ENCODE measurements around the gene IL18RAP.

IL18RAP gene

DNA sequence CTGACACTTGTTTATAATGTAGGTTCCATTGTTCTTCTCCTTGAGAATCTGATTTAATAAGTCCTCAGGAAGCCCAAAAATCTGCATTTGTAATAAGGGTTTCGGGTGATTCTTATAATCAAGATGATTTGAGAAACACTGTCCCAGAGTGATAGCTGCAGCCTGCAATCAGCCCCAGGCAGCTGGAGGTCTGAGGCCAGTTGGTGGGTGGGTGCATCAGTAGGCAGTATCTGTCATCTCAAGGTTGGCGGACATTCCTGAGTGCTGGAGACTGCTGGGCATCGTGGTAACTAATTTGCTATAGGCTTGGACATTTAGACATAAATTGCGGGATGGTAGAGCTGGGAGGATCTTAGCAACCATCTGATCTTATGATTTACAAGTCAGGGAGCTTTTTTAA lies 2.7 kb upstream of the IL18RAP start:
- no peak for TF ChIP-seq TCF12 (IDR thresholded peaks at IDR 0.05; ENCODE audit: low read depth)
- no peak for TF ChIP-seq EGR1 (IDR thresholded peaks at IDR 0.05)
- TF ChIP-seq USF1 (IDR thresholded peaks at IDR 0.05), result no peak
- no peak for TF ChIP-seq TEAD4 (IDR thresholded peaks at IDR 0.05)
- TF ChIP-seq FOXM1 (IDR thresholded peaks at IDR 0.05; ENCODE audit: borderline replicate concordance, low read depth), result no peak
- TF ChIP-seq CREB1 (IDR thresholded peaks at IDR 0.05; ENCODE audit: low read depth), result no peak
- TF ChIP-seq RAD21 (IDR thresholded peaks at IDR 0.05; ENCODE audit: low read depth), result no peak
- no peak for TF ChIP-seq EP300 (IDR thresholded peaks at IDR 0.05; ENCODE audit: borderline replicate concordance)
- no peak for TF ChIP-seq MAX (IDR thresholded peaks at IDR 0.05)
- no peak for TF ChIP-seq CEBPB (IDR thresholded peaks at IDR 0.05)
- TF ChIP-seq YY1 (IDR thresholded peaks at IDR 0.05; ENCODE audit: low read depth), result no peak
- TF ChIP-seq NFIC (IDR thresholded peaks at IDR 0.05), result no peak
- TF ChIP-seq, protein P1, sequence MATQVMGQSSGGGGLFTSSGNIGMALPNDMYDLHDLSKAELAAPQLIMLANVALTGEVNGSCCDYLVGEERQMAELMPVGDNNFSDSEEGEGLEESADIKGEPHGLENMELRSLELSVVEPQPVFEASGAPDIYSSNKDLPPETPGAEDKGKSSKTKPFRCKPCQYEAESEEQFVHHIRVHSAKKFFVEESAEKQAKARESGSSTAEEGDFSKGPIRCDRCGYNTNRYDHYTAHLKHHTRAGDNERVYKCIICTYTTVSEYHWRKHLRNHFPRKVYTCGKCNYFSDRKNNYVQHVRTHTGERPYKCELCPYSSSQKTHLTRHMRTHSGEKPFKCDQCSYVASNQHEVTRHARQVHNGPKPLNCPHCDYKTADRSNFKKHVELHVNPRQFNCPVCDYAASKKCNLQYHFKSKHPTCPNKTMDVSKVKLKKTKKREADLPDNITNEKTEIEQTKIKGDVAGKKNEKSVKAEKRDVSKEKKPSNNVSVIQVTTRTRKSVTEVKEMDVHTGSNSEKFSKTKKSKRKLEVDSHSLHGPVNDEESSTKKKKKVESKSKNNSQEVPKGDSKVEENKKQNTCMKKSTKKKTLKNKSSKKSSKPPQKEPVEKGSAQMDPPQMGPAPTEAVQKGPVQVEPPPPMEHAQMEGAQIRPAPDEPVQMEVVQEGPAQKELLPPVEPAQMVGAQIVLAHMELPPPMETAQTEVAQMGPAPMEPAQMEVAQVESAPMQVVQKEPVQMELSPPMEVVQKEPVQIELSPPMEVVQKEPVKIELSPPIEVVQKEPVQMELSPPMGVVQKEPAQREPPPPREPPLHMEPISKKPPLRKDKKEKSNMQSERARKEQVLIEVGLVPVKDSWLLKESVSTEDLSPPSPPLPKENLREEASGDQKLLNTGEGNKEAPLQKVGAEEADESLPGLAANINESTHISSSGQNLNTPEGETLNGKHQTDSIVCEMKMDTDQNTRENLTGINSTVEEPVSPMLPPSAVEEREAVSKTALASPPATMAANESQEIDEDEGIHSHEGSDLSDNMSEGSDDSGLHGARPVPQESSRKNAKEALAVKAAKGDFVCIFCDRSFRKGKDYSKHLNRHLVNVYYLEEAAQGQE (IDR thresholded peaks at IDR 0.05; ENCODE audit: low read depth), result no peak
- TF ChIP-seq TAF1 (IDR thresholded peaks at IDR 0.05; ENCODE audit: low read depth), result no peak

- TF ChIP-seq CEBPB (IDR thresholded peaks at IDR 0.05) (no peak), YY1 (IDR thresholded peaks at IDR 0.05; ENCODE audit: low read depth) (no peak), CREB1 (IDR thresholded peaks at IDR 0.05; ENCODE audit: low read depth) (no peak), TEAD4 (IDR thresholded peaks at IDR 0.05) (no peak), USF1 (IDR thresholded peaks at IDR 0.05) (no peak), FOXM1 (IDR thresholded peaks at IDR 0.05; ENCODE audit: borderline replicate concordance, low read depth) (no peak), NFIC (IDR thresholded peaks at IDR 0.05) (no peak), EP300 (IDR thresholded peaks at IDR 0.05; ENCODE audit: borderline replicate concordance) (no peak)
- TF ChIP-seq, protein P1 (IDR thresholded peaks at IDR 0.05; ENCODE audit: low read depth), result no peak
Measured at GRCh38 chr2:102421890-102422759, 835 bp upstream of the IL18RAP start.

DNA sequence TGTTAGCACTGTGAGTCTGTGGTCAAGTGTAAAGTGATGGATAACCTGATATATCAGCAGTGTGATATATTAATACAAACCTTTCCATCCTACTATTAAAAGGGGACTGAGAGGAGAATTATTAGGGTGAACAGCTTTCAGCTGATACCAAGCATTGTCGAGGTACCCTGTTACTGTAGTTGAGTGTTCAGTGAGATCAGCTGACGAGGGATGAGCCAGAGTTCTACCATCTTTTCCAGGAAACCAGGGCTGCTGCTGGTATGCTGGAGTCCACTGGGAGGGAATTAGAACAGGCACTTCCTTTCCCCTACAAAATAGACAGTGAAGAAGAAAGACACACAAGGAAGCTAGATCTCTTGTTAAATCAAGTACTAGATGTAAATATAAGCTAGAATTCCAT lies 408 bp downstream of the IL18RAP start:
- TF ChIP-seq USF1 (IDR thresholded peaks at IDR 0.05), result no peak
- TF ChIP-seq, protein P1 (IDR thresholded peaks at IDR 0.05; ENCODE audit: low read depth), result no peak
- TF ChIP-seq CEBPB (IDR thresholded peaks at IDR 0.05), result no peak
- TF ChIP-seq EGR1 (IDR thresholded peaks at IDR 0.05), result no peak

DNA sequence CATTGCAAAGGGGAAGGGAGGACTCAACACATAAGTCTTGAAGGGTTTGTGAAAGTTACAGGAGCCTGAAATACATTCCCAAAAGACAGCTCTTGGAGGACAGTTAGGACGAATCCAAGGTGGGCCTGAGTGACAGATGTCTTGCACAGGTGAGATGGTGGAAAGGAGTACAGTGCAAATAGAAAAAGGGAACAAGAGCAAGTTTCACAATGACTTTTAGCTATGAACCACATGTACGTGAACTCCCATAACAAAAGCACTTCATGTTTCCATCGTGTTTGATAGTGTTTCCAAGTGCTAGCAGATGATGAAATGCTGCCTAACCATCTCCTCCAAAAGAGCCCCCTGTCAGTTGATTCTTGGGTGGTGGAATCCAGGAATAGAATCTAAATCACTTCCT lies 1.8 kb downstream of the IL18RAP start:
- TF ChIP-seq USF1 (IDR thresholded peaks at IDR 0.05) (no peak), EP300 (IDR thresholded peaks at IDR 0.05; ENCODE audit: borderline replicate concordance) (no peak), MAX (IDR thresholded peaks at IDR 0.05) (no peak), NFIC (IDR thresholded peaks at IDR 0.05) (no peak)
